CD14-positive monocyte (primary cell): Measurements from ENCODE around the gene GJA4. TPM values are rescaled to one million over a fixed set of nuclear protein-coding genes. Genes with fewer than 3 reads are reported as not detected.

Experiments
- DNase-seq, 3 donors: peaks; one replicate each; pipeline ENCODE4 v3.0.0-alpha.2; 2011 to 2022
- H2AFZ ChIP-seq: 2 replicates; pipeline ENCODE4 v1.6.0; 2012; ENCODE audit warnings: mild to moderate bottlenecking, low read depth, low read length, inconsistent platforms; ENCODE audit not compliant: insufficient read depth, poor library complexity, severe bottlenecking
- H3K27ac ChIP-seq, 2 donors: 1 replicate in 1 of 2; 2 replicates in 1 of 2; pipeline ENCODE4 v1.5.1; 2012 to 2013; ENCODE audit warnings: low read length in 2 of 2, control low read depth in 1 of 2, inconsistent platforms in 1 of 2, low read depth in 1 of 2, mild to moderate bottlenecking in 1 of 2
- H3K27me3 ChIP-seq, 2 donors: one replicate each; pipeline versions ENCODE4 v1.6.0 to v1.6.1; 2011 to 2013; ENCODE audit warnings: low read length in 2 of 2; ENCODE audit not compliant: control insufficient read depth in 2 of 2, insufficient read depth in 2 of 2
- H3K36me3 ChIP-seq, 2 donors: replicated peaks in 1 of 2; 1 replicate in 1 of 2; 2 replicates in 1 of 2; pipeline versions ENCODE4 v1.5.1 to v1.6.1; 2012 to 2013; ENCODE audit warnings: low read length in 2 of 2, control low read depth in 1 of 2, inconsistent platforms in 1 of 2, mild to moderate bottlenecking in 1 of 2; ENCODE audit not compliant: insufficient read depth in 2 of 2, control insufficient read depth in 1 of 2
- H3K4me1 ChIP-seq, 2 donors: 1 replicate in 1 of 2; 2 replicates in 1 of 2; pipeline versions ENCODE4 v1.5.1 to v1.6.1; 2012 to 2013; ENCODE audit warnings: low read length in 2 of 2, control low read depth in 1 of 2, inconsistent platforms in 1 of 2, mild to moderate bottlenecking in 1 of 2, moderate library complexity in 1 of 2; ENCODE audit not compliant: insufficient read depth in 2 of 2, control insufficient read depth in 1 of 2
- H3K4me2 ChIP-seq: replicated peaks from 2 replicates; pipeline ENCODE3; 2012; ENCODE audit warnings: low read length, moderate library complexity, mild to moderate bottlenecking; ENCODE audit not compliant: poor library complexity, severe bottlenecking; ENCODE audit errors: extremely low read depth
- H3K4me3 ChIP-seq, 3 experiments: fragments of 200-600 bp in 1 of 3; sonication (generic) in 1 of 3; replicated peaks in 1 of 3; 1 replicate in 2 of 3; 2 replicates in 1 of 3; pipeline ENCODE4 v1.5.1; 2011 to 2013; ENCODE audit warnings: low read length in 3 of 3, mild to moderate bottlenecking in 3 of 3, control low read depth in 2 of 3, low read depth in 2 of 3, inconsistent platforms in 1 of 3, moderate library complexity in 1 of 3
- H3K79me2 ChIP-seq: 2 replicates; pipeline ENCODE4 v1.6.0; 2012; ENCODE audit warnings: mild to moderate bottlenecking, control low read depth, inconsistent platforms, low read length, moderate library complexity; ENCODE audit not compliant: insufficient read depth
- H3K9ac ChIP-seq: 2 replicates; pipeline ENCODE4 v1.6.0; 2017; ENCODE audit warnings: low read length, mild to moderate bottlenecking; ENCODE audit not compliant: insufficient read depth, poor library complexity, severe bottlenecking
- H3K9me3 ChIP-seq, 2 donors: replicated peaks in 1 of 2; 1 replicate in 1 of 2; 2 replicates in 1 of 2; pipeline versions ENCODE4 v1.5.1 to v1.6.1; 2012 to 2013; ENCODE audit warnings: low read length in 2 of 2, control low read depth in 1 of 2; ENCODE audit not compliant: control insufficient read depth in 1 of 2, insufficient read depth in 1 of 2
- H4K20me1 ChIP-seq: 2 replicates; pipeline ENCODE4 v1.6.0; 2012; ENCODE audit warnings: mild to moderate bottlenecking, low read length, control low read depth, moderate library complexity; ENCODE audit not compliant: insufficient read depth
- H3K27ac Mint-ChIP-seq, 7 donors: one replicate each; pipeline ENCODE4 v1.8.0; 2020; ENCODE audit warnings: mild to moderate bottlenecking in 7 of 7, mixed read lengths in 7 of 7, moderate library complexity in 6 of 7, inconsistent platforms in 2 of 7
- H3K27me3 Mint-ChIP-seq, 3 donors: one replicate each; pipeline ENCODE4 v1.8.0; 2021 to 2022; ENCODE audit warnings: low read depth in 3 of 3, mild to moderate bottlenecking in 3 of 3, mixed read lengths in 3 of 3, moderate library complexity in 3 of 3, inconsistent platforms in 1 of 3
- H3K36me3 Mint-ChIP-seq, 2 donors: one replicate each; pipeline ENCODE4 v1.8.0; 2020; ENCODE audit warnings: mixed read lengths in 2 of 2, inconsistent platforms in 1 of 2, mild to moderate bottlenecking in 1 of 2
- H3K4me1 Mint-ChIP-seq: one replicate; pipeline ENCODE4 v1.8.0; 2020; ENCODE audit warnings: mild to moderate bottlenecking, mixed read lengths
- H3K4me3 Mint-ChIP-seq, 2 donors: one replicate each; pipeline ENCODE4 v1.8.0; 2020; ENCODE audit warnings: mild to moderate bottlenecking in 2 of 2, mixed read lengths in 2 of 2, moderate library complexity in 1 of 2
- H3K9me3 Mint-ChIP-seq, 7 donors: one replicate each; pipeline ENCODE4 v1.8.0; 2020 to 2022; ENCODE audit warnings: mixed read lengths in 7 of 7, mild to moderate bottlenecking in 6 of 7, moderate library complexity in 6 of 7, inconsistent platforms in 2 of 7
- CTCF ChIP-seq: fragments of 200-600 bp; IDR thresholded peaks from one replicate; pipeline ENCODE4 v1.8.0; 2022; ENCODE audit warnings: antibody characterized with exemption, mild to moderate bottlenecking
- WGBS: methylation state at CpG from one replicate; pipeline ENCODE4 v1.1.5; 2013; ENCODE audit warnings: missing lambda C conversion rate; ENCODE audit not compliant: insufficient coverage; 5-methylcytosine and 5-hydroxymethylcytosine counted together
- intact Hi-C, 2 donors: fragments of 100-400 bp; cut with micrococcal nuclease; formaldehyde crosslinking; loops; one replicate each; pipeline versions ENCODE4 v1.15.0 to v1.15.1; 2023
- polyA plus RNA-seq, 3 donors: library from polyadenylated mRNA; depleted of rRNA in 1 of 3; unstranded in 2 of 3; stranded (reverse) in 1 of 3; fragments of 300-500 nt in 2 of 3; fragments of >200 nt in 1 of 3; fragmentation: Illumina TruSeq in 2 of 3; gene quantifications; 1 replicate in 2 of 3; 2 replicates in 1 of 3; pipeline ENCODE4 v1.2.3, GENCODE V29; 2012 to 2021

GJA4 gene
- polyA plus RNA-seq, 3 donors: not detected

DNA sequence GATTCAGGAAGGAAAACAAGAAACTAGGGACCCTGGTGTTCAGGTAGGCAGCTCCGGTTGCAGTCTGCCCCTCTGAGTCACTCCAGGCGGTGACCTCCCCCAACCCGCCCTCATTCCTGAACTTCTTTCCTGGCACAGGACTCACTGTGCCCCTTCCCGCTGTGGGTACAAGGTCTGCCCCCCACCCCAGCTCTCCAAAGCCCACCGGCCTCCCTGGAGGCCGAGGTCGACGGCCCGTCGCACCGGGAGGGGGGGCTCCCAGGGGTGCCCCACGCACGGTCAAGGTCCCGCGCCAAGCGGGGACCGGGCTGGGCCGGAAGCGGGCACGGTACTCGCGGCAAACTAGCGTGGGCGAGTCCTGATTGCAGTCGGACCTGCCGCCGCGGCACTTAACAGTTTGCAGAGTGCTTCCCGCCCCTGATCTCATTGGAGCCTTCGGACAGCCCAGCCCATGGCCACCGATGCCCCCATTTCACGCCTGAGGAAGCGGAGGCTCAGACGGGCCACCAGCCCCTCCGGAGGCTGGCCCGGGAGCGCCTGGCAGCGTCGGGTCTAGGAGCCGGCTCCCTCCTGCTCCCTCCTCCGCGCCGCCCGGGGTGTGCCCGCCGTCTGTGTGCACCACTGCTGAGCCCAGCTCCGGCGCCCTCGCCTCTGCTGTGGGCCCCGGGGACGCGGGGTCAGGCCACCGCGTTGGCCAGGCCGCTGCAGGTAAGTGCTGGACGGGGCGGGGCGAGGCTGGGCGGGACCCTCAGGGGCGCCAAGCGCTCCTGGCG, 11.5 kb upstream of the GJA4 start, which contains the start of gene GJB3:
GJB3 (plus strand) TSS at position 144 of the 773 bp plus-strand sequence. CDS start 3,549 bp downstream, outside the sequence.
- Mint-ChIP-seq H3K4me3 (peak within 1 kb of the TSS in 1 of 2 donors; percentile 66), H3K4me1 (no peaks in the 10 kb centered on the region), H3K9me3 (peaks cover 0 to 6% (median 1%) of the 10 kb centered on the region in 7 donors), H3K36me3 (no peaks in the 10 kb centered on the region), H3K27ac (no peak within 1 kb of the TSS), H3K27me3 (peaks cover 37 to 58% (median 43%) of the 10 kb centered on the region in 3 donors)
- no peaks in the 10 kb centered on the region for H3K79me2 ChIP-seq
- H3K9me3 ChIP-seq: peaks cover 0 to 10% of the 10 kb centered on the region in 2 donors
- no peak within 1 kb of the TSS for H3K4me2 ChIP-seq
- H3K4me3 ChIP-seq: no peak within 1 kb of the TSS
- intact Hi-C loops: no loop called here
- no peak for TF ChIP-seq CTCF
- no peaks in the 10 kb centered on the region for H3K36me3 ChIP-seq
- H3K27me3 ChIP-seq: peaks cover 25 to 48% of the 10 kb centered on the region in 2 donors
- H3K9ac ChIP-seq: no peak within 1 kb of the TSS
- no peak within 1 kb of the TSS for H3K27ac ChIP-seq
- H2AFZ ChIP-seq: no peak within 1 kb of the TSS
- H3K4me1 ChIP-seq: no peaks in the 10 kb centered on the region
- WGBS: 3% methylated on average over 62 of the region's 62 CpGs
- DNase-seq: no peak
- H4K20me1 ChIP-seq: no peaks in the 10 kb centered on the region

- H3K4me3 Mint-ChIP-seq: peak overlapping the region in 1 of 2 donors; percentile 66
- WGBS: 18% methylated on average over 6 of the region's 18 CpGs
Measured at GRCh38 chr1:34781844-34782391, 10.9 kb upstream of the GJA4 start.

More at GRCh38 chr1:34781844-34782391, 10.9 kb upstream of the GJA4 start:
- Histone ChIP-seq H3K9me3 (peaks cover 0 to 10% of the 10 kb centered on the region in 2 donors), H3K4me2 (no peak overlapping the region), H2AFZ (no peak overlapping the region), H3K4me3 (no peak overlapping the region), H4K20me1 (no peaks in the 10 kb centered on the region), H3K79me2 (no peaks in the 10 kb centered on the region), H3K4me1 (no peaks in the 10 kb centered on the region), H3K27me3 (peaks cover 25 to 48% of the 10 kb centered on the region in 2 donors), H3K9ac (no peak overlapping the region), H3K36me3 (no peaks in the 10 kb centered on the region), H3K27ac (no peak overlapping the region)
- Mint-ChIP-seq H3K36me3 (no peaks in the 10 kb centered on the region), H3K9me3 (peaks cover 0 to 6% (median 1%) of the 10 kb centered on the region in 7 donors), H3K27ac (no peak overlapping the region), H3K27me3 (peaks cover 38 to 58% (median 45%) of the 10 kb centered on the region in 3 donors), H3K4me1 (no peaks in the 10 kb centered on the region)
- DNase-seq: no peak
- intact Hi-C loops: no loop called here
- no peak for TF ChIP-seq CTCF
